Fibroblast of skin of left biceps (primary cell): ENCODE results near the gene PDCD1.
"Not testable (repeated sequence)": the region's sequence is repeated elsewhere in the genome, so short reads cannot be mapped to it uniquely, and the experiment has no call there.

Source experiments
- DNase-seq, 2 experiments: peaks; one replicate each; pipeline ENCODE4 v3.0.0-alpha.2; 2013; ENCODE audit warnings: low read depth in 2 of 2

Gene PDCD1

DNA sequence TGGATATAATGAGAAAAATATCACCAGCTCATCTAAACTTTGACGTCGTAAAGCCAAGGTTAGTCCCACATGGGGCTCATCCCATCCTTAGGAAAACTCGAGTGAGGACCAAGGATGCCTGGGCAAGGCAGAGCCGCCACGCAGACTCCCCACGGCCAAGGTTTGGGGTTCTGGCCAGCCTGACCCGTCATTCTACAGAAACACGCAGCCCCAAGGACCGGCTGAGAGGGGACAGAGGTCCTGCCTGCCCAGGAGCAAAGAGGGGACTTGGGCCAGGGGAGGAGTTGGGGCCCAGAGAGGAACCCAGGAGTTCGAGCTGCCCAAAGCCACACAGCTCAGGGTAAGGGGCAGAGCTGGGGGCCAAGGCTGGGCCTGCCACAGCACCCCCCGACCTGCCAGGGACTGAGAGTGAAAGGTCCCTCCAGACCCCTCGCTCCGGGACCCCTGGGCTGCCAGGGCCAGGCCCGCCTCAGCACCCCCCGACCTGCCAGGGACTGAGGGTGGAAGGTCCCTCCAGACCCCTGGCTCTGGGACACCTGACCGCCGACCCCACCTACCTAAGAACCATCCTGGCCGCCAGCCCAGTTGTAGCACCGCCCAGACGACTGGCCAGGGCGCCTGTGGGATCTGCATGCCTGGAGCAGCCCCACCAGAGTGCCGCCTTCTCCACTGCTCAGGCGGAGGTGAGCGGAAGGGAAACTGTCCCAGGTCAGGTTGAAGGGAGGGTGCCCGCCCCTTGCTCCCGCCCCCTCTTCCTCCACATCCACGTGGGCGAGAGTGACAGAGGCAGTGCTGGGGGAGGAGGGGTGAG lies at the start of gene PDCD1:
PDCD1 (minus strand) TSS at position 689 of the 811 bp plus-strand sequence; CDS start at position 633, 56 bp downstream.
- no peak for DNase-seq

DNA sequence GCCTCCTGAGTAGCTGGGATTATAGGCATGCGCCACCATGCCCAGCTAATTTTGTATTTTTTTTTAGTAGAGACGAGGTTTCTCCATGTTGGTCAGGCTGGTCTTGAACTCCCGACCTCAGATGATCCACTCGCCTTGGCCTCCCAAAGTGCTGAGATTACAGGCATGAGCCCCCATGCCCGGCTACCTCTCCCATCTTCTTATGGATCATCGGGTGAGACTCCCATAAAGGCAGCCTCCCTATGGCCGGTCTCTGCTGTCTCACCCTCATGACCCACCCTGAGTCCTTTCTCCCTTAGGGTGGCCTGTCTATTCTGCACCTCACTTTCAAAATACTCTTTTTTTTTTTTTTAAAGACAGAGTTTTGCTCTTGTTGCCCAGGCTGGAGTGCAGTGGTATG lies 49.1 kb upstream of the PDCD1 start:
- not testable (repeated sequence) for DNase-seq

DNA sequence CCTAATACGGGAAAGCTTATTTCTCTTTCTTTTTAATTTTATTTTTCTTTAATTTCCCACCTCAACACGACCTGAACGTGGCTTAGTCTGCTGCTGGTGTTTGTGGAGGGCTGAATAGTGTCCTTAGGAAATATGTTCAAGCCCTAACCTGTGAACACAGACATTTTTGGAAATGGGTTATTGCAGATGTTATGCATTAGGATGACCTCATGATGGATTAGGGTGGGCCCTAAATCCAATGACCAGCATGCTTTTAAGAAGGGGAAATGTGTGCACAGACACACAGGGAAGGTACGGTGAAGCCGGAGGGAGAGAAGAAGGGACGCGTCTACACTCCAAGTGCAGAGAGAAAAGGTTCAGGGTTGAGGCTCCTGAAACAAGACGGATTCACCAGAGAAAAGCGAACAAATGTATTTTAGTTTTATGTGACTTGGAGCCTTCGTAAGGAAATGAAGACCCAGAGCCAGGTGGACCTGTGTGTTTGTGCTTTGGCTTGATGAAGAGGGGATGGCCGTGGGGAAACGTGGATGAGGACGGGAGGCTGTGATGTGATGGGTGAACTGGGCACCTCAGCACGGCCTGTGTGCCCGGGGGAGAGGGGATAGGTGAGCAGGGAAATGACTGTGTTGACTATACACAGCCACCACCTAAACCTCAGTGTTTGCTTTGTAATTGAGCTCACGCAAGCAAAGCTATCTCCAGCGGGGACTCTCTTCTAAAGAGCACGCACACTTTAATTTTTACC lies 48.3 kb upstream of the PDCD1 start:
- DNase-seq = no peak

DNA sequence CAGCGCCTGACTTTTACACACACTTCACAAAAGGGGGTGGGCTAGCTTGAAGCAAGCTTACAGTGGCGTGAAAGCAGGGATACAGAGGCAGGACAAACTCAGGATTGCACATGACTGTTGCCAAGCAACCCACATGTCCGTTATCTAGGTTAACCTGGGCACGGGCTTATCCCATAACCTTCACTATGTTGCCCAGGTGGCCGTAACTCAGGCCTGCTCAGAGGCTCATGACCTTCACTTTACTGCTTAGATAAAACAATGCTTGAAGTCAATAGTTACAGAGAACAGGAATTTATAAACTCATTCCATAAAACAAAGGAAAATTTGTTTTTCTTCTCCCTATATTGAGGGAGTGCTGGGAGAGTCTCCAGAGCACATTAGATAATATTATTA lies 47.7 kb upstream of the PDCD1 start:
- DNase-seq = not testable (repeated sequence)

DNA sequence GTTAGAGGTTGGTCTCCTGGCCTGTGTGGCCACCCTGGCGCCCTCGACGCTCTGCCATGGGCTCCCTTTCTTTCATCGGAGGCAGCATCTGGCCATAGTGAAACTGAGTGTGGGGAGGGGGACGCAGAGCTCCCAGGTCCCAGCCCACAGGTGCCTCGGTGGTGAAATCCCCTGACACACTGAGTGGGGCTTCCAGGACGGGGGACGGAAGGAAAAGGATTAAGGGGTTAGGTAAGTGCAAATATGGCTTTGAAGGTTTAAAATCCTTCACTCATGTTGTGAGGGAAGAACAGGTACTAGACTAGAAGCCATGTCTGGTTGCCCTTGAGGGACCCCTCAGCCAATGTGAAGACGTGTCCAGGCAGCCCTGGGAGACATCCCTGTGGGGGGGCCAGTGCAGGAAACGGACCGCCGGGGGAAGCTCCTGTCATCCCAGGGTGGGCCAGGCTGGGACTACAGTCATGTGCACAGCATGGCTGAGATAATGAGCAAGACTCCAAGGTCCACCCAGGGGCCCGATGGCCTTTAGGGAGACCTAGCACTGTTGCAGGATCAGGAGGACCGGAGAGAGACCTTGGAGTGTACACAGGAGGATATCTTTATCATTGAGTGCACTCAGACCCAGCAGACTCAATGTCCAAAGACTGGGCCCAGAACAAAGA lies 47.2 kb upstream of the PDCD1 start:
- DNase-seq = no peak

DNA sequence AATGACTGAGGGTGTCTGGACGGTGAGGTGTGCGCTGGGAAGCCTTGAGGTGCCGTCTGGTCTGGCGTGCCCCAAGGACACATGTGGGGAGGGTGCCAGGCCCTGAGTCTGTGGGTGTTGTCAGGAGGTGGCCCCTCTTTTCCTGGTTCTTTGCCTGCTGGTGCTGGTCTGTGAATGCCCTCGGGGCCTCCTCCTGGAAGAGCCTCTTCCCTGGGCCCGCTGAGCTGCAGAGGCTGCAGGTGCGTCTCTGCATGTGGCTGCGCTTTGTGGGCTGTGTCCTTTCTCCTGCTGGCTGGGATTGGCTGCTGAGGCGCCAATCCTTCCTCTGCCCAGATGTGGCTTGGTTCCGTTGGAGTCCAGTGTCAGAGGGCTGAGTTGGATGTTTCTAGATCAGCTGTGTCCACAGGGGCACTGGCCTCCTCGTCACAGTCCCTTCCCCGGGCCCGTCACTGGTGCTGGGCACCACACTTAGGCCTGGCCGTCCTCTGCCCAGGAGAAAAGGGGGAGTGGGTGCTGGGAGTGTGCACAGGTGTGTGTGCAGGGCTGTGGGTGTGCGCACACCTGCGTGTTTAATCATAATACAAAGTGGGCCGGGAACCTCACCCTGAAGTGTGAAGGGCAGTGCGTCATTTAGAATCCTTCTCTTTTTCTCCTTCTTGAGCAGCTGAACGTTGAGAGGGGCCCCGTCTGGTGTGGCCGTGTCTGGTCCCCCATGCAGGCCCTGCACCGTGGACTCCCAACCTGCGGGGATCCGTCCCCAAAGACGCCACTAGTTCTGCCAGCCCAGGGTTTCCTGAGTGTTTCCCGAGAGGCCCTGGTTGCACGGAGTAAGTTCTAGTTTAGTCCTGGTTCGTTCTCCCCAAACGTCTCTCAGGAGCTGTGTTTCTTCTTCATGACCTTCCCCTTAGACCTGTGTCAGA lies 46.4 kb upstream of the PDCD1 start:
- no peak for DNase-seq

DNA sequence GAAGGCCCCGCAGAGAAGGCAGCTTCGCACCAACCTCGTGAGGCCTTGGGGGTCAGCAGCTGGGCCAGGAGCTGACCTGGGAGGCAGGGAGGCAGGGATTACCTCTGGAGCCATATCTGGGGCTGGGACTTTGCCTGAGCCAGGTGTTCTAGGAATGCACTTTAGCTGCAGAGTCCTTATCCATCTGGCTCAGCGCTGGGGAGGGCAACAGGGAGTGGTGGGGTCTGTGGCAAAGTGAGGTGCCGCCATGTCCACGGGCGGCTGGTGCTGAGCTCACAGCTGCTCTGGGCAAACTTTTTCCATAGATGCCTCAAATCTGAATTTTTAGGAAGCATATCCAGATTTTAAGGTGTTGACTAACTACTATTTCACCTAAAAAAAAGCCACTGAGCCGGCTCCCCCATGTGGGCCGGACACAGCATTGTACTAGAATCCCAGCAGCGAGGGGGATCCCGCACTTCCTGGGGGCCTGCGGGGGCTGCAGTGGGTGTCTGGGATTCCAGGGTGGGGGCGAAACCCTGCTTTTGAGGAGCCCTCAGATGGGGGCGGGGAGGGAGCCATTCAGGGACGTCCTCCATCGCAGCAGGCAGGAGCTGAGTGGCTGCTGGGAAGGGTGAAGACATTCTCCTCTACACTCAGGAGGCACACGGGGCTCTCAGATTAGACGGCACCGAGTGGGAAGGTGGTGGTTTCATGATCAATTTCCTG lies 45.5 kb upstream of the PDCD1 start:
- DNase-seq = no peak

DNA sequence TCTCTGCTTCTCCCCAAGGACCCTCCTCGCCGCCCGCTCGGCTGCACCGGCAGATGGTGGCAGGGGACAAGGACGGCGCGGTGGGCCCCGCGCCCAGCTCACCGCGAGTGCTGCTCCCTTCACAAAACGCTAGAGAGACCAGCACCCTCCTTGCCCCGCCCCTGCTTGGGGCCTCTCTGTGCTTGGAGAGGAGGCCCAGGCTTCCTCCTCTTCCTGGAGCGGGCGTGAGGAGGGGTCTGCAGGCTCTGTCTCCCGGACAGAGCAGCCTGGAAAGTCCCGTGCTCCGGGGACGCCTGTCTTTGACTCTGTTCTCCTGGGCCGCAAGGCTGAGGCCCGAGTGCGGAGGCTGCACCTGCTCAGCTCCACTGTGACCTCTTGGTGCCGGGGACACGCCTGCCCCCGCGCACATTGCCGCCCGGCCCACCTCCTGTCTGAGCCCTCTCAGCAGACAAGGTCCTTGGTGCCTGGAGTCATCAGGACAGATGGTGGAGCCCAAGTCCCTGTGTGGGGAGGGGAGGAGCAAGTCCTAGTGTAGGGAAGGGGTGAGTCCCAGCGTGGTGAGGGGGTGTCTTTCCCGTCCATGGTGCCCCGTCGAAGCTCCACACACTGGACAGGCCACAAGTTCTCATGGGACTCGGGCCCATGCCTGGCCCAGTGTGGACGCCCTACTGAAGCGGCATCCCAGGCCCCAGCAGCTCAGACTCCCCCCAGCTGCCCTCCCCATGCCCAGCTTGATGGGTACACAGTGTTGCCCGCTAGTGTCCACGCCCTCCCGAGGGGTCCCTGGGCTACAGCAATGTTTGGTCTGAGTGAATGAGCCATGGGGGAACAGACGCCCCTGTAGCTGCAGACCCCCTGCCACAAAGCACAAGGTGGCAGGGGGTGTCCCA lies 44.7 kb upstream of the PDCD1 start:
- no peak for DNase-seq

DNA sequence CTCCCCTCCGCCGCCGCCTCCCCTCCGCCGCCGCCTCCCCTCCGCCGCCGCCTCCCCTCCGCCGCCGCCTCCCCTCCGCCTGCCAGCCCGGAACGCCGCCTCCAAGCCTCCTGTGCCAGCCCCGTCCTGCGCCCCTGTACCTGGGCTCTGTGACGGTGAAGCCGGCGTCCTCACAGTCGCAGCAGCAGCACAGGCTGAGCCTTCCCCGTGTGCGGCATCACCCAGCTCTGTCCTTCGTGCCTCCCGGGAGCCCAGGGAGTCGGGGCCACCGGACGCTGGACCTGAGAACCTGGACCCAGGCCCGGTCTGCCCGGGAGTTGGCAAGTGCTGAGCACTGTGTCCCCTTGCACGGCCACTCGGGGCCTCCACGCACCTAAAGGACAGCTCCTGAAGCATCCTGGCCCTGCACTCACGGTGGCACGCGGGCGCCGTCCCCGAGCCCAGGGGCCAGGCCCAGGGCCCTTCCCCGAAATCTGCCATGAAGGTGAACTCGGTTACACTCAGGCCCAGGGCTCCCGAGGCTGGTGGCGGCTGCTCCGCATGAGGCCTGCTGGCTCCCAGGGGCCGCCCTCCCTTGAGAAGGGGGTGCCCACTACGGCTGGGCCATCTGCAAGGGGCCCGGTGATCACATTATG lies 43.8 kb upstream of the PDCD1 start:
- no peak for DNase-seq

DNA sequence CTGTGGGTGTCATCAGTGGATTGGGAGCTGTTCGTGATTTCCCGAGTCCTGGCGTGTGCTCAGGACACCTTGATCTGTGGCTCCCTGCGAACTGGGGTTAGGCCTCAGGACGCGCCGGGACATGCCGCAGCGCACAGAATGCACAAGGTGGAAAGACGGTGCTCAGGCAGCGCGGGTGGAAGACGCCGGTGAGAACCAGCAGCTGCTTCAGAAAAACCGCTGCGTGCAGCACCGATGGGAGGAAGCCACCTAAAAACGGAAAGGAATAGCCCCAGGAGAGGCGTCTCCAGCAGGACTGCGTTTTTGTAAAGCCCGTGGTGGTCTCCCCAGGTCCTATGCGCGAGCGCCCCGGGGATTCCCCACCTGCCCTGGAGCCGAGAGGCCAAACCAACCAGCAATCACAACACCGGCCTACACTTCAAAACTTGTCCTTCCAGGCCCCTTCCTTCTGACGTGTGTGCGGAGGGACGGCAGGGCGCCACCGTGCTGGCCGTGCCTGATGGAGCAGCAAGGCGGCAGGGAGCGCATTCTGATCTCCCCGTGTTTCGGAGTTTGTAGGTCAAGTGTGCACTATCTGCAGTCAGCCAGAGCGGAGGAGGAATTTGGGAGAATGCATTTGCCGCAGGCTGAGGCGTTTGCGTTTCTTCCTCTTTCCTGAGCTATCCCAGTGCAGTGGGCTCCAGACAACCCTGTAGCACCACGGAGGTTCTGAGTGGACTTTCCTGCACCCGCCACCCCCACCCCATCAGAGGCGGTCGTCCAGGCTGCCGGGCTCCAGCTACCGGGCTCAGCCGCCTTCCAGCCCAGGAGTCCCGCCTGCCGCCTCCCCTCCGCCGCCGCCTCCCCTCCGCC lies 43.0 kb upstream of the PDCD1 start:
- no peak for DNase-seq

DNA sequence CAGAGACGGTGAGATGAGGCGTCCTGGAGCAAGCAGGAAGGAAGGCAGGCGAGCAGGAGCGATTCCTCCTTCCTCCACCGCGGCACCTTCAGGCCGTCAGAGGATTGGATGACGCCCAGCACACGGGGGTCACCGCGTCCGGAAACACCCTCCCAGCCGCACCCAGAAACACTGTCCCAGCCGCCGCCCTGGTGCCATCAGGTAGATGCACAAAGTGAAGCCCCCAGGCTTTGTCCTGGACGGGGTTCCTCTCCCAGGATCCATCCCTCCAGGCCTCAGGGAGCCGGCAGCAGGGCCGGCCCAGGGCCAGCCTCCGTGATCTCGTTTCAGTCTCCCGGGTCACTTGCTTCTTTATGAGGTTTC lies 42.3 kb upstream of the PDCD1 start:
- DNase-seq = no peak

DNA sequence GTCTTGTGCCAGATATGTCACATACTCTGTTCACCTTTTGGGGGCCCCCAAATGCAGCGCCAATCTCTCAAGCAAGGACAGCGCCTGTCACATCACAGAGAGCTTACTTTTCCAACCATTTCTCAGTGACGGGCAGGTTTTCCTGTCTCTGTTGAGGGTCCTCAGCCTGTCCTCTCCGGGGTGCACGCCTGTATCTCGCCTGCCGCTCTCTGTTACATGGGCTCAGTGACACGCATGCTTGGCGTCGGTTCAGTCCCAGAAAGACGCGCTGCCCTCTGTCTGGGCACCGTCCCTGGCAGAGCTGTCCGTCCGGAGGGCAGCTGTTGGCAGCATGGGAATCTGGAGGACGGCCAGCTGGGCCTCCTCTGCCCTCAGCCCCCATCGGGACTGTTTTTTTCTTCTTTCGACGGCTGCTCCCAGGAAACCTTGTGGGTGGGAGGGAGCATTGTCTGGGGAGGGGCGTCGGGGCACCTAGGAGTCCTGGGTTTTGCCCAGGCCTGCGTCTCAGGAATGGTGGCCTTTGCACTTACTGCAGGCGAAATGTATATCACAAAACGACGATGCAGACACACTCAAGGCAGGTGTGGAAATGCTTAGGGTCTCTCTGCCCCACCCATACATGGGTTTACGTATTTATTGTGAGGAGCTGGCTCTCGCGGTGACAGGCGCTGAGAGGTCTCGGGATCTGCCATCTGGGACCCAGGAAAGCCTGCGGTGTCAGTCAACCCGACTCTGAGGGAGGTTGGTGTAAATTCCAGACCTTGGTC lies 41.7 kb upstream of the PDCD1 start:
- DNase-seq = no peak

DNA sequence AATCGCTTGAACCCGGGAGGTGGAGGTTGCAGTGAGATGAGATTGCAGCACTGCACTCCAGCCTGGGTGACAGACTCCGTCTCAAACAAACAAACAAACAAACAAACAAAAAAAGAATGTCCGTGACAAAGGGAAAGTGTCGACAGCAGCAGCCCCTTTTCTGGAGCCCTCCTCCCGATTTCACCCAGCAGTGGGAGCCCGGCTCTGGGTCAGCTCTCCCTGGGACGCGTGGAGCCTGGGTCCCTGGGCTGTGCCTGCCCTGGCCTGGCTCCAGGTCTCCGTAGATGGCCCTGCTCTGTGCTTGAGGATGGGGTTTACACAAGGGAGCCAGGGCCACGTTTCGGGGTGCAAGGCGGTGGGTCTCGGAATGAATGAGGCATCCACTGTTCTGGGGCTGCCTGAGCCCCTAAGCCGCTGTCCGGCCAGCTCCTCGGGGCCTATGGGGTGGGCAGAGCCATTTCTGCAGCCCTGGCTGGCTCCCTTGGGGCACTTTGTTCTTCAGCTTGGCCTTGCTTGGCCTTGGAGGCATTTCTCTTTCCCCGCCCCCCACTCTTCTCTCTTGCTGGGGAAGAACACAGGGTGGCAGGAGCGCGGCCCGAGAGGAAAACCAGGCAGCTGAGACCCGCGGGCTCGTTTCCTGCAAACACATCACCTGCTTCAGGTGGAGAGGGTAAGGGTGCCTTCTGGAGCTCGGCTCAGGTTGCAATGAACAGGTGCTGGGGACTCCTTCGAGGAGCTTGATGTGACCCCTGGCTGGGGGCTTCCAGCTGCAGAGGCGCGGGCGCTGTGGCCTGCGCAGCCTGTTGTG lies 40.0 kb upstream of the PDCD1 start:
- DNase-seq = no peak

DNA sequence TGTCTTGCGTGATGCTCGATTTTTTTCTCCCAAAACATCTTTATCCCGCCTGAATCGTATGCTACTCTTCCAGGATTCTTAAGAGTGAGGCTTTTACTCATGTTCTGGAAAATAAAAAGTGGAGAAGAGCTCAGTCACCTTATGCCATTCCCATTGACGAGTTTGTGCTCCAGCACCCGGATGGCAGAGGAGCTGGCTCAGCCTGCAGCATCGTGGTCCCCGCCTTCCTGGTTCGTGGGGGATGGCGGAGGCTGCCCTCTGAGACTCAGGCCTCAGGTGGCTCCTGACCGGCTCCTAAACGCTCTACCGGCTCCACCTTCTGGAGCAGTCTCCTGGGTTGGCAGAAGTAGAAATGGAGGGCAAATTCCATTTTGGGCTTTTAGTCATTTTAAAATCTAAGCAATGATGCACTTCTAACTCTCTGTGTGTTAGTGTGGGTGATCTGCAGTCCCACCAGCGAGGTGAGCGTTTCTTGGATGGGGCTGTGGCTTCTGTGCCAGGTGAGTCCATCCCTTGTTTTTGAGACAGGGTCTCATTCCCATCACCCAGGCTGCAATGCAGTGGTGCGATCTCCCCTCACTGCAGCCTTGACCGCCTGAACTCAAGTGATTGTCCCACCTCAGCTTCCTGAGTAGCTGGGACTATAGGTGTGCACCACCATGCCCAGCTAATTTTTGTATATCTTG lies 38.7 kb upstream of the PDCD1 start:
- DNase-seq = no peak

DNA sequence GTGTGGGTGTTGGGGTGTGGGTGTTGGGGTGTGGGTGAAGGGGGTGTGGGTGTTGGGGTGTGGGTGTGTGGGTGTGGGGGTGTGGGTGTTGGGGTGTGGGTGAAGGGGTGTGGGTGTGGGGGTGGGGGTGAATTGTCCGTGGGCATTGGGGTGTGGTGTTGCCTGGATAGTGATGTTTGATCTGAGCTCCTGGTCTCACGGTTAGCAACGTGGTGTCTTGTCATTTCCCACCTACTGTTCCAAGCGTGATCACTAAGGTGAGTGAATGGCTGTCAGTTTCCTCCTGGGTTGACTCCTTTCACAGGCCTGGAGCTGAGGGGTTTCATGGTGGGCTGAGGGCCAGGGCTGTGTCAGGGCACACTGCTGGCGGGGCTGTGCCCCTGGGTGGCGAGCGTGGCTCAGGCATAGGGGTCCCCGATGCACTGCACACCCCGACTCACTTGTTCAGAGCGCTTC lies 38.1 kb upstream of the PDCD1 start:
- no peak for DNase-seq
